Effector memory CD8-positive, alpha-beta T cell (primary cell): Measurements from ENCODE around the gene CFTR.

ENCODE experiments used
- ATAC-seq: fragments of 150-1000 bp; cut with Tn5 transposase; replicated peaks from 2 replicates; pipeline ENCODE4 v1.10.0; 2021; ENCODE audit warnings: mild to moderate bottlenecking, moderate library complexity
- DNase-seq, 3 experiments: peaks; one replicate each; pipeline ENCODE4 v3.0.0; 2021
- H3K27ac Mint-ChIP-seq, 2 donors: one replicate each; pipeline ENCODE4 v1.8.0; 2022; ENCODE audit warnings: mild to moderate bottlenecking in 2 of 2, mixed read lengths in 2 of 2, moderate library complexity in 2 of 2
- H3K27me3 Mint-ChIP-seq, 2 donors: one replicate each; pipeline ENCODE4 v1.8.0; 2022; ENCODE audit warnings: mixed read lengths in 2 of 2
- H3K36me3 Mint-ChIP-seq: one replicate; pipeline ENCODE4 v1.8.0; 2022; ENCODE audit warnings: mild to moderate bottlenecking, moderate library complexity, mixed read lengths; ENCODE audit not compliant: insufficient read depth
- H3K4me1 Mint-ChIP-seq, 2 donors: one replicate each; pipeline ENCODE4 v1.8.0; 2022; ENCODE audit warnings: low read depth in 2 of 2, mixed read lengths in 2 of 2
- H3K4me3 Mint-ChIP-seq, 2 donors: one replicate each; pipeline ENCODE4 v1.8.0; 2022; ENCODE audit warnings: mild to moderate bottlenecking in 2 of 2, mixed read lengths in 2 of 2, moderate library complexity in 2 of 2
- H3K9me3 Mint-ChIP-seq, 2 donors: one replicate each; pipeline ENCODE4 v1.8.0; 2022; ENCODE audit warnings: mixed read lengths in 2 of 2

CFTR gene

DNA sequence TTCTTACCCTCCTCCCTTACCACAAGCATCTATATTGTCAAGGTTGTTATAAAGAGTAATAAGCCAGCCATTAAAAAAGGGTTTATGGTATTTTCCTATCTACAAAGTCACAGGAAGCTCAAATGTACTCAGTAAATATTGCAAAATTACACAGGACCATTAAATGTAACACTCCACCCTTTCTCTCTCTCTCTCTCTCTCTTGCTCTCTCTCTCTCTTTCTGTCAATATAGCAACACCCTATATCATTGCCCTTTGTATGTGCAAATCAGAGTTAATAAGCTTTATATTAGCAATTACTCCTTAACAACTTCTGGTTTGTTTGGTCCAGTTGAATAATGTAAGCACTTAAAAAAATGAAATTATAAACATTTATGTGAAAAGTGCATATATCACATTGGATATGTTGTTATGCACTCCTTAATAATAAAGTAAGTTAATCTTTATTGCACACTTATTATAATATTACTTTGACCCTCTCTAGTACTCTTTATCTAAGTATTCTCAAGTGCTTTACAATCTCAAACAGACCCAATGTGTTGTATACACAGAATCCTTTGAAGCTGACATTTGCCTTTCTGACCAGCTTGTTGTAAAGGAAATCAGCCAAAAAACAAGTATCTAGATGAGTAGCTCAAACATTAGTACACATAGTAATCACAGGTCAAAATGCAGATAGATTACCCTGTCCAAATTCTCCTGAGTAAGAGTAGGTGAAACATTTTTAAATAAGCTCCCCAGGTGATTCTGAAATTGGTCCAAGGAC lies 93.2 kb downstream of the CFTR start:
- Mint-ChIP-seq H3K4me1 (no peaks in the 10 kb centered on the region), H3K4me3 (no peak overlapping the region), H3K9me3 (peaks cover 0 to 8% of the 10 kb centered on the region in 2 donors), H3K27ac (no peak overlapping the region), H3K27me3 (no peaks in the 10 kb centered on the region), H3K36me3 (peaks cover 3% of the 10 kb centered on the region)
- DNase-seq: no peak
- ATAC-seq: no peak

DNA sequence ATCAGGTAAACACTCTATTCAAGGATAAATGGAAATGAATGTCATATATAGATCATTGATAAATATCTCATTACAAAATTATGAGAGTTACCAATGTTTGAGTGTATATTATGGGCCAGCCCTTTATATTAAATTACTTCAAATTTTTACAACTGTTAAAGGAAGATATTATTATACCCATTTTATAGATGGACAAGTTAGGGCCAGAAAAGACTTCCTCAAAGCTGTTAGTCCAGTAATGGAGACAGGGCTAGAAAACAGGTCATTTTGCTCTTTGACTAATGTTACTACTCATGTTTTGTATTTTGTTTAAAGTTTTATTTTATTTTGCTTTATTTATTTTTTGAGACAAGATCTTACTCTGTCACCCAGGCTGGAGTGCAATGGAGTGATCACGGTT lies 101.6 kb downstream of the CFTR start:
- Mint-ChIP-seq H3K4me3 (no peak overlapping the region), H3K27ac (no peak overlapping the region), H3K4me1 (no peaks in the 10 kb centered on the region), H3K27me3 (no peaks in the 10 kb centered on the region), H3K9me3 (peaks cover 0 to 4% of the 10 kb centered on the region in 2 donors), H3K36me3 (no peaks in the 10 kb centered on the region)
- DNase-seq (no peak), ATAC-seq (no peak)

DNA sequence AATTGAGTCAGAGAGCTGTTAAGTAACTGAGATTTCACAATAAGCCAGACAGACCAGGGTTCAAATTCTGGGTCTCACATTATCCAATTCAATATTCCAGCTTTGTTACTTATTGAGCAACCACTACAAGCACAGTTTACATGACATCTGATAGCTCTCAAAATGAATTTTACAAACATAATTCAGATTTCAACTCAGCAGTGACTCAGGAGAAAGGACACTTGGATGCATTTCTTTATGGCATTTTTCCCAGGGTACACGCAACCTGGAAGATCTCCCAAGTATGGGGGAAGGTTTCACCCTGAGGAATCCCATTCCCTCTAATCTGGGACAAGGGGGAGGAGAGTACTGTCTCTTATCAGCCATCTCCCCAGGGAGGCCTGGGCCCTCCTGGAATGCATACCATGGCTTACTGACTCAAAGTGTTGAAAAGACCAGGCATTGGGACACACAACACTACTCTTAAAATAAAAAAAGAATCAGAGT lies 102.4 kb downstream of the CFTR start:
- ATAC-seq: no peak
- Mint-ChIP-seq H3K4me3 (no peak overlapping the region), H3K27me3 (no peaks in the 10 kb centered on the region), H3K4me1 (no peaks in the 10 kb centered on the region), H3K27ac (no peak overlapping the region), H3K9me3 (peaks cover 0 to 2% of the 10 kb centered on the region in 2 donors), H3K36me3 (no peaks in the 10 kb centered on the region)
- no peak for DNase-seq

DNA sequence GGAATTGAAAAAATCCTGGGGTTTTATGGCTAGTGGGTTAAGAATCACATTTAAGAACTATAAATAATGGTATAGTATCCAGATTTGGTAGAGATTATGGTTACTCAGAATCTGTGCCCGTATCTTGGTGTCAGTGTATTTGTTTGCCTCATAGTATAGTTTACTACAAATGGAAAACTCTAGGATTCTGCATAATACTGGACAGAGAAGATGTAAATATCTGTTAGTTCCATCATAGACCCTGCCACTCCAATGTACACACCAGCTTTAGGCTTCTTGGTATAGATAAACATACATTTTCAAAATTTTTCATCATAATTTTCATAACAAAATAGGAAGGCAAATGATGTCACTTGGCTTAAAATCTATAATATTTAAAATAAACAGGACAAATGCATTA lies 108.1 kb downstream of the CFTR start:
- Mint-ChIP-seq H3K4me1 (no peaks in the 10 kb centered on the region), H3K27me3 (no peaks in the 10 kb centered on the region), H3K9me3 (peaks cover 0 to 2% of the 10 kb centered on the region in 2 donors), H3K27ac (no peak overlapping the region), H3K36me3 (no peaks in the 10 kb centered on the region), H3K4me3 (no peak overlapping the region)
- ATAC-seq (no peak), DNase-seq (no peak)

DNA sequence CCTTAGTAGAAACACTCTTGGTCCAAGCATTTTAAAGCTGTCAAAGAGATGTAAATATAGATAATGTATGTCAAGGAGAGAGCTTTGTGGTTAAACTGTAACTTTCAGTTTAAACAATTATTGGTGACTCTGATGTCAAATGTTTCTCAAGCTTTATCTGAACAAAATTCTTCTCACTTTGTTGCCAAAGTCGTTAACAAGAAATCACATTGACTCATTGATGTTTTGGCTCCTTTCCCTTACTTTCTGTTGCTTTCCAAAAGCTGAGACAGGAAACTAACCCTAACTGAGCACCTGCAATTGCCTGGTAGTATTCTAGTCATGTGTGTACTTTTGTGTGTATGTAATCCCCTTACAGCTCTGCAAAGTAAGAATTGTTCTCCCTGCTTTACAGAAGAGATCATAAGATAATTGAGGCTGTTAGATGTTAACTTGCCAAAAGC lies 108.5 kb downstream of the CFTR start:
- H3K4me3 Mint-ChIP-seq: no peak overlapping the region
- no peak for DNase-seq
- peaks cover 0 to 2% of the 10 kb centered on the region in 2 donors for H3K9me3 Mint-ChIP-seq
- ATAC-seq: no peak
- no peaks in the 10 kb centered on the region for H3K27me3 Mint-ChIP-seq
- no peaks in the 10 kb centered on the region for H3K36me3 Mint-ChIP-seq
- no peak overlapping the region for H3K27ac Mint-ChIP-seq
- no peaks in the 10 kb centered on the region for H3K4me1 Mint-ChIP-seq

DNA sequence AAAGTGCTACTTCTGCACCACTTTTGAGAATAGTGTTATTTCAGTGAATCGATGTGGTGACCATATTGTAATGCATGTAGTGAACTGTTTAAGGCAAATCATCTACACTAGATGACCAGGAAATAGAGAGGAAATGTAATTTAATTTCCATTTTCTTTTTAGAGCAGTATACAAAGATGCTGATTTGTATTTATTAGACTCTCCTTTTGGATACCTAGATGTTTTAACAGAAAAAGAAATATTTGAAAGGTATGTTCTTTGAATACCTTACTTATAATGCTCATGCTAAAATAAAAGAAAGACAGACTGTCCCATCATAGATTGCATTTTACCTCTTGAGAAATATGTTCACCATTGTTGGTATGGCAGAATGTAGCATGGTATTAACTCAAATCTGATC lies 110.4 kb downstream of the CFTR start:
- ATAC-seq (no peak), DNase-seq (no peak)
- H3K27ac Mint-ChIP-seq: no peak overlapping the region
- no peaks in the 10 kb centered on the region for H3K36me3 Mint-ChIP-seq
- H3K4me3 Mint-ChIP-seq: no peak overlapping the region
- H3K9me3 Mint-ChIP-seq: no peaks in the 10 kb centered on the region
- no peaks in the 10 kb centered on the region for H3K4me1 Mint-ChIP-seq
- no peaks in the 10 kb centered on the region for H3K27me3 Mint-ChIP-seq

DNA sequence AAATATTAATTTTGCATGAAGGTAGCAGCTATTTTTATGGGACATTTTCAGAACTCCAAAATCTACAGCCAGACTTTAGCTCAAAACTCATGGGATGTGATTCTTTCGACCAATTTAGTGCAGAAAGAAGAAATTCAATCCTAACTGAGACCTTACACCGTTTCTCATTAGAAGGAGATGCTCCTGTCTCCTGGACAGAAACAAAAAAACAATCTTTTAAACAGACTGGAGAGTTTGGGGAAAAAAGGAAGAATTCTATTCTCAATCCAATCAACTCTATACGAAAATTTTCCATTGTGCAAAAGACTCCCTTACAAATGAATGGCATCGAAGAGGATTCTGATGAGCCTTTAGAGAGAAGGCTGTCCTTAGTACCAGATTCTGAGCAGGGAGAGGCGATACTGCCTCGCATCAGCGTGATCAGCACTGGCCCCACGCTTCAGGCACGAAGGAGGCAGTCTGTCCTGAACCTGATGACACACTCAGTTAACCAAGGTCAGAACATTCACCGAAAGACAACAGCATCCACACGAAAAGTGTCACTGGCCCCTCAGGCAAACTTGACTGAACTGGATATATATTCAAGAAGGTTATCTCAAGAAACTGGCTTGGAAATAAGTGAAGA lies 112.3 kb downstream of the CFTR start:
- H3K9me3 Mint-ChIP-seq: no peaks in the 10 kb centered on the region
- H3K27me3 Mint-ChIP-seq: no peaks in the 10 kb centered on the region
- no peaks in the 10 kb centered on the region for H3K4me1 Mint-ChIP-seq
- H3K36me3 Mint-ChIP-seq: no peaks in the 10 kb centered on the region
- ATAC-seq: no peak
- H3K27ac Mint-ChIP-seq: no peak overlapping the region
- no peak overlapping the region for H3K4me3 Mint-ChIP-seq
- DNase-seq: no peak

DNA sequence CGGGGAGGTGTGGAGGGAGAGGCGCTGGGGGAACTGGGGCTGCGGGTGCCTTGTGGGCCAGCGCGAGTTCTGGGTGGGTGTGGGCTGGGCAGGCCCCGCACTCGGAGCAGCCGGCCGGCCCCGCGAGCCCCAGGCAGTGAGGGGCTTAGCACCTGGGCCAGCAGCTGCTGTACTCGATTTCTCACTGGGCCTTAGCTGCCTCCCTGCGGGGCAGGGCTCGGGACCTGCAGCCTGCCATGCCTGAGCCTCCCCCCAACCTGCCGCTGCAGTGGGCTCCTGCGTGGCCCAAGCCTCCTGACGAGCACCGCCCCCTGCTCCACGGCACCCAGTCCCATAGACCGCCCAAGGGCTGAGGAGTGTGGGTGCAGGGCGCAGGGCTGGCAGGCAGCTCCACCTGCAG lies 116.3 kb downstream of the CFTR start:
- Mint-ChIP-seq H3K4me3 (no peak overlapping the region), H3K4me1 (no peaks in the 10 kb centered on the region), H3K27me3 (no peaks in the 10 kb centered on the region), H3K27ac (no peak overlapping the region), H3K36me3 (no peaks in the 10 kb centered on the region), H3K9me3 (no peaks in the 10 kb centered on the region)
- DNase-seq (no peak), ATAC-seq (no peak)

DNA sequence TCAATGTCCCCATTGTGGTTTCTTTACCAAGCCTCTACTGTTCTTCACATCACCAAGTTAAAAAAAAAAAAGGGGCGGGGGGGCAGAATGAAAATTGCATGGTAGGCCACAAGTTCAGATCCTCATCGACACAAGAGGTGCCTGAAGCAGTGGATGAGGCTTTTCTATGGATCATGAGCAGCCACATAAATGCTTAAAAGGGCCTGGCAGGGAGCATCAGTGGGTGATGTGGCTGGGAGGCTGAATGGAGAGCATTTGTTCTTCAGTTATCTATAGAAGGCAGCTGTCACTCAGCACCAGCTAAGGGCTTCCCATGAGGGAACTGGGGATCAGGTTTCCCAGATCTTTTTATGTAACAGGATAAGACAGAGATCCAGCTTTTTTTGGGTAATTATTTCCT lies 117.9 kb downstream of the CFTR start:
- Mint-ChIP-seq H3K9me3 (no peaks in the 10 kb centered on the region), H3K27me3 (no peaks in the 10 kb centered on the region), H3K27ac (no peak overlapping the region), H3K4me3 (no peak overlapping the region), H3K36me3 (no peaks in the 10 kb centered on the region), H3K4me1 (no peaks in the 10 kb centered on the region)
- DNase-seq (no peak), ATAC-seq (no peak)

DNA sequence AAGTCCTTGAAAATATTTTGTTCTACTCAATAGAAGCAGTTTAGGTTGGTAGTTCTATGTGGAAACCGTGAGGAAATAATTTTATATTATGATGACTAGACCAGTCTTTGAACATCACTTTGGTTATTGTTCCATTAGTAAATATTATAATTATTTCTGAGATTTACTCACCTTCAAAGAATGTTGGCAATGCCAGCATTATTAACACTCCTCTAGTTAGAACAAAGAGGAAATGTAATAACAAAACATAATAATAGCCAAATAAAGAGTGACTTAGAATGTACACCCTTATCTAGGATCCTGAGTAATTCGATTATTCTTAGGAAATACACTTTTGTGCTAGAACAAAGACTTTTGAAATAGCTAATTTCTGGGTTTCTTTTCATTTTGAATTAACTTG lies 121.1 kb downstream of the CFTR start:
- DNase-seq: no peak
- H3K27me3 Mint-ChIP-seq: no peaks in the 10 kb centered on the region
- ATAC-seq: no peak
- H3K36me3 Mint-ChIP-seq: no peaks in the 10 kb centered on the region
- H3K4me1 Mint-ChIP-seq: no peaks in the 10 kb centered on the region
- no peak overlapping the region for H3K4me3 Mint-ChIP-seq
- no peaks in the 10 kb centered on the region for H3K9me3 Mint-ChIP-seq
- no peak overlapping the region for H3K27ac Mint-ChIP-seq

DNA sequence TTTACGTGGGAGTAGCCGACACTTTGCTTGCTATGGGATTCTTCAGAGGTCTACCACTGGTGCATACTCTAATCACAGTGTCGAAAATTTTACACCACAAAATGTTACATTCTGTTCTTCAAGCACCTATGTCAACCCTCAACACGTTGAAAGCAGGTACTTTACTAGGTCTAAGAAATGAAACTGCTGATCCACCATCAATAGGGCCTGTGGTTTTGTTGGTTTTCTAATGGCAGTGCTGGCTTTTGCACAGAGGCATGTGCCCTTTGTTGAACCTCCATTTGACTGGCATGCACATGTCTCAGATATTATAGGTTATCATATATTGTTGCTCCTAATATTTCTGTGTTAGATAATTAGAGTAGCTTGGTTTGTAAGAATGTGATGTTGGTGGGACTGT lies 123.8 kb downstream of the CFTR start:
- no peaks in the 10 kb centered on the region for H3K9me3 Mint-ChIP-seq
- H3K27me3 Mint-ChIP-seq: no peaks in the 10 kb centered on the region
- DNase-seq: no peak
- no peak overlapping the region for H3K27ac Mint-ChIP-seq
- ATAC-seq: no peak
- H3K4me1 Mint-ChIP-seq: no peaks in the 10 kb centered on the region
- H3K4me3 Mint-ChIP-seq: no peak overlapping the region
- H3K36me3 Mint-ChIP-seq: no peaks in the 10 kb centered on the region

DNA sequence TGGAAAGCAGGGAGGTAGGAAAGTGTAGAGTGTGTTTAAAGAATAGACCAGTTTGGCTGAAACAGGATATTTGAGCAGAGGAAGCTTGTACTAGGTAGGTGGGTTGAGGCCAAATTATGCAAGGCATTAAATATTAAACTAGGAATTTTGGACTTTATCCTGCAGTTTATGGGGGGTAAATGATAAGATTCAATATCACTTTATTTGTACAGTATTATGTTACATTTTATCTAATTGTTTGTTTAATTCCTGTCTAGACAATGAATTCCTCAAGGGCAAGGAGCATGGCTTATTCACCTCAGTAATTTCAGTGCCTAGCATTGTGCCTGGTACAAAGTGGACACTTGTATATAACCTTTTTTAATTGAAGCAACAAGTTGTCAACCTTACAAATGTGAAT lies 125.9 kb downstream of the CFTR start:
- Mint-ChIP-seq H3K27ac (no peak overlapping the region), H3K27me3 (no peaks in the 10 kb centered on the region), H3K4me1 (no peaks in the 10 kb centered on the region), H3K9me3 (no peaks in the 10 kb centered on the region), H3K36me3 (no peaks in the 10 kb centered on the region), H3K4me3 (no peak overlapping the region)
- no peak for ATAC-seq
- no peak for DNase-seq

DNA sequence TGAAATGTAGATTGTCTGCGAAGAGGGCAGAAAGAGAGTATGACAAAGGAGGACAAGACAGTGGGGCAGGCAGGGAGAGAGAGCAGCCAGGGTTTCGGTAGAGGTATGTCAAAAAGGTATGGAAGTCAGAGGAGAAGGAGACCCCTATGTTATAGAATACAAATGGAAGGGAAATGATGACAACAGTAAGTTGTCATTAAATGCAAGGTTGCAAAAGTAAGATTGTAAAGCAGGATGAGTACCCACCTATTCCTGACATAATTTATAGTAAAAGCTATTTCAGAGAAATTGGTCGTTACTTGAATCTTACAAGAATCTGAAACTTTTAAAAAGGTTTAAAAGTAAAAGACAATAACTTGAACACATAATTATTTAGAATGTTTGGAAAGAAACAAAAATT lies 126.3 kb downstream of the CFTR start:
- DNase-seq: no peak
- Mint-ChIP-seq H3K27ac (no peak overlapping the region), H3K4me1 (no peaks in the 10 kb centered on the region), H3K9me3 (no peaks in the 10 kb centered on the region), H3K27me3 (no peaks in the 10 kb centered on the region), H3K36me3 (no peaks in the 10 kb centered on the region), H3K4me3 (no peak overlapping the region)
- ATAC-seq: no peak

DNA sequence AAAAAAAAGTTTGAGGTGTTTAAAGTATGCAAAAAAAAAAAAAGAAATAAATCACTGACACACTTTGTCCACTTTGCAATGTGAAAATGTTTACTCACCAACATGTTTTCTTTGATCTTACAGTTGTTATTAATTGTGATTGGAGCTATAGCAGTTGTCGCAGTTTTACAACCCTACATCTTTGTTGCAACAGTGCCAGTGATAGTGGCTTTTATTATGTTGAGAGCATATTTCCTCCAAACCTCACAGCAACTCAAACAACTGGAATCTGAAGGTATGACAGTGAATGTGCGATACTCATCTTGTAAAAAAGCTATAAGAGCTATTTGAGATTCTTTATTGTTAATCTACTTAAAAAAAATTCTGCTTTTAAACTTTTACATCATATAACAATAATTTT lies 130.6 kb downstream of the CFTR start:
- Mint-ChIP-seq H3K36me3 (no peaks in the 10 kb centered on the region), H3K9me3 (no peaks in the 10 kb centered on the region), H3K27ac (no peak overlapping the region), H3K4me3 (no peak overlapping the region), H3K4me1 (no peaks in the 10 kb centered on the region), H3K27me3 (no peaks in the 10 kb centered on the region)
- ATAC-seq (no peak), DNase-seq (no peak)
